SK-N-DZ (cell line): ENCODE data around the gene STN1.

Experiments used
- DNase-seq: peaks from one replicate; pipeline ENCODE4 v3.0.0-alpha.2; 2015; ENCODE audit warnings: low spot score

The STN1 gene

DNA sequence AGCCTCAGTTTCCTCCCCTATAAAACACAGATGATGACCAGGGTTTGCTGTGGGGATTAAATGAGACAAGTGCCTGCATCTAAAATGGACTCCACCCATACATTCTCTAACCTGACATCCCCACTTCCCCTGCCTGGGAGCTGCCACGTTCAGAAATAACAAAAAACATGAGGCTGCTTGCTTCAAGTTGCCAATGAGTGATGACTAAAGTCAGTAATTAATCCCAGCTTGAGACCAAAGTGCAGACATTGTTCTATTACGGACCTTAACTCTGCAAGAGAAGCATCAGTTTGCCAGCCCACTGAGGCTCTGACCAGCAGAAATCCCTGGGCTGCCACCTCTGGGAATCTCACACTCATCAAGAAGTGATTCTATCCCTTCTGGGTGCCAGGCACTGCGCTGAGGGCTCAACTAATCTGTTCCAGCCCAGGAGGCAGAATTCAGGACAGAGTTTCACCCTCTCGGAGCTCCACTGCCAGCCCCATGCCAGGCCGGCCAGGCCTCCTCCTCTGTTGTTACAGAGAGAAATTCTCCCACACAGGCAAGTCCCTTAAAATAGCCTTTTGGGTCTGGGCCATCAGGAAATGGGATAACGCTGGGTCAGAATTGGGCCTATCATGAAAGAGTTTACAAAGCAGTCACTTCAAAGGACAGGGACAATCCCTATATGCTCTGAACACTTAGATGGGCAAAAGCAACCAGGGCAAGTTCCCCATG, 74.0 kb downstream of the STN1 start:
- DNase-seq: no peak

DNA sequence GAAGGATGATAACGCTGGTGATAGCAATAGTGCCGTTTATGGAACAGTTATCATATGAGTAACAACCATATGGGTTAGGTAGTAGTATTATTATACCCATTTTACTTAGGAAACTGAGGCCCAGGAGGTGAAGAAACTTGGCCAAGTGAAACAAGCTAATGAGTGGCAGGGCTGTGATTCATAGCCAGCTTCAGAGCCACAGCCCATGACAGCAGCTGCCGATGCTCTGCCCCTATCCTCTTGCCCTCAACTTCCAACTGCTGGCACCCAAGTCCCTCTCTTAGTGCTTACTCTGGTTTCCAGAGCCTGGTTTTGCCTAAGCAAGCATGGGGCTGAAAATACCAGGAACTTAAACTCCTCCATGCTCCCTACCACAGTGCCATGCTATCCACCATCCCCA, 74.9 kb downstream of the STN1 start:
- no peak for DNase-seq

DNA sequence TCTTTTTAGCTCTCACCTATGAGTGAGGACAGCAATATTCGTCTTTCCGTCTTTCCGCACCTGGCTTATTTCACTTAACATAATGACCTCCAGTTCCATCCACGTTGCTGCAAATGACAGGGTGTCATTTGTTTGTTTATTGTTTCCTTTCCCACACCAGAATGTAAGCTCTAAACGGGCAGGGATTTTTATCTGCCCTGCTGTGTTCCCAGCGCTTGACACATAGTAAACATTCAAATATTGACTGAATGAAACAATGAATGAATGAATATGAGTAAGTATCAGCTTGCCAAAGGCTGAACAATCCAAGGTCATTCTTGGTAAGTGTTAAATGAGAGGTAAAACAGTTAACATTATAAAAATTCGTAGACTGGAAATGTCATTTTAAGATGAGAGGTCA, 75.4 kb downstream of the STN1 start:
- DNase-seq: no peak

DNA sequence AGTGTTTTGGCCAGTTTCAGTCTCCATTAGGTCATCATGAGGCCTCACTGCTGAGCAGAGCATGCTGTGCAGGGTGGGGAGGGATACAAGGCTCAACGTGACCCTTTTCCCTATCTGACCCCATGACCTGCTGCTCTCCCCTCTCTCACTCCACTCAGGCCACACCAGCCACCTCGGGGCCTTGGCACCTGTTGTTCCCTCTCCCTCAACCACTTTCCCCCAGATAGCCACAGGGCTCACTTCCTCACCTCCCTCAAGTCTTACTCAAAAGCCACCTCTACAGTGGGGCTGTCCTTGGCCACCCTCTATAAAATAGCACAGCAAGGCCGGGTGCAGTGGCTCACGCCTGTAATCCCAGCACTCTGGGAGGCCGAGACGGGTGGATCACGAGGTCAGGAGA, 76.5 kb downstream of the STN1 start:
- DNase-seq: no peak

DNA sequence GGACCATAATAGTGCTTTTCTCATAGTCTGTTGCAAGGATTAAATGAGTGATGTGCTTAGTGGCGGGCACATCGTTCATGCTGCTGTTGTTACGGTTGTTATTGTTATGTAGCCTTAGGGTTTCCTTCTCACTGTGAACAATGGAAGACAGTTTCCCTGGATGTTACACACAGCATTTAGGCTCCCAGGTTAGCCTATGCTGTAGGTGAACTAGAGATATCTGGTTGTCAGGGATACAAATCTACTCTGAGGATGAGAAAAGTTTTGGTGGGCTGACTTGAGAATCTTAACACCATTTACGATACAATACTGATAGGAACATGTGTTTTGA, 77.3 kb downstream of the STN1 start:
- DNase-seq: no peak

DNA sequence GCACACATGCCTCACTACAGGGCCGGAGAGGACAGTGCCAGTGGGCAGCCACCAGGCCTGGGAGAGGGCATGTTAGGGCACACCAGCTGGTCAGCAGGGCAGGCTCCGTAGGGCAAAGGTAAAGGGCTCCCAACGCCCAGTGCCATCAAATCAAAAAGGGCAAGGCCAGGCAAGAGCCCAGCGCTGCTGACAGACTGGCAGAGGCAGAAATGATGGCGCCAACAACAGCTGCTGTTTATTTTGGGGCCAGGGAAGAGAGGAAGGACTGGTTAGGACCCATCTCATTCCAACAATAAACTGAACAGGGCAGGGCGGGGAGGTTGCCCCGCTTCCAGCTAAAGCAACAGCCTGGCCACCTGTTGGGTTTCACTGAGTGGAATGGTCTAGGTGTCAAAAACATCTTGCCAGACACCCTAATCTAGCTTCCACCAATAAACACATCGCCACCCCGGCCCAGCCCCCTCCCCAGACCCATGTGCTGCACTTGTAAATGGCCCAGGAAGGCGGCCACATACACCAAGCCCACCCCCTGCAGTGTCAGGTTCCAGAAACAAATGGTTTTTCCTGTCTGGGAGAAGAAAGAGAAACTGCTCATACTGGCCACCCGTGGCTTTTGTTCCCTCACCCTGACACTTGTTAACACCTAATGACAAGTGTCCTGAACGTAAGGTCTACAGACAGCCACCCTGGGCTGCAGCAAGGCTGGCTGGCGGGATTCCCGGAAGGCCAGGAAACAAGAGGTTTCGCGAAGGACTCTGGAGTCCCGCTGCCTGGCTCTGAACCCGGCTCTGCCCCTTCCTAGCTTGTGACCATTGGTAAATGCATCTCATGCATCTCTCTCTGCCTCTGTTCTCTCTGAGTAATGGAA, 77.9 kb downstream of the STN1 start:
- DNase-seq: no peak

DNA sequence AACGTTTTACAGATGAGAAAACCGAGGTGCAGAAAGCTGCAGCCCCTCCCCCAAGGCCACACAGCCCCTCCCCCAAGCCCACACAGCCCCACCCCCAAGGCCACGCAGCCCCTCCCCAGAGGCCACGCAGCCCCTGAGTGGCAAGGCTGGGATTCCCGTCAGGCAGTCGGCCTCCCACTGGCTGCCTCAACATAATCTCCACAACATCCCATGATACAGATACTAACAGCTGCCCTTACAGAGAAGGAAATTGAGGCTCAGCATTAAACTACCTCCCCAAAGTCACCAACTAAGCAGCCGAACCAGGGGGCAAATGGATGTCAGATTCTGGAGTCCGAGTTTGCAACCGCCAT, 78.5 kb downstream of the STN1 start:
- no peak for DNase-seq

DNA sequence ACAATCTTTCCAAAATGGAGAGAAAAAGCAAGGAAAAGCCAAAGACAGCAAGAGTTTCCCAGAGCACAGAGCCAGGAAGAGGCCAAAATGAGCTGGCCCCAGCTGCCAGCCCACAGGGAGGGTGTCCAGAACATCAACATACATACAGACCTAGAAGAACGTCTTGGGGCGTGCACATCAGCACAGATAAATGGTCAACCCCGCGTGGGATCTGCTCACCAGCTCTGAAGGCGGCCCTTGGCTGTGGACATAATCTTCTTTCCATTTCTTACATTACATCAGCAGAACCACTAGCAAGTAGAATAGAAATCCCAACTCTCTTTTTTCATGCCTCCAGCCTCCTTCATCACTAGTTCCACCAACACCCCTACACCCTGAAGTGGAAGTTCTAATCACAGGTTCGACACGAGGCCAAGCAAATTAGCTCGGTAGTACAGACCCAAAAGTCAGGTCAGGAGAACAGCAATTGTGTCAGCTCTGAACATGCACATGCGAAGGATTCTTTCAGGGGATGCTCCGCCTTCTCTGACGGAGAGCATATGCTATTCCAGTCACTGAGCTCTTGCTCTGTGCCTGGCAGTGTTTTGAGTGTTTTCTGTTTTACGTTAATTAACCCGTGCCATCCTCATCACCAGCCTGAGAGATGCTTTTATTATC, 79.0 kb downstream of the STN1 start:
- DNase-seq: peak; percentile 21

DNA sequence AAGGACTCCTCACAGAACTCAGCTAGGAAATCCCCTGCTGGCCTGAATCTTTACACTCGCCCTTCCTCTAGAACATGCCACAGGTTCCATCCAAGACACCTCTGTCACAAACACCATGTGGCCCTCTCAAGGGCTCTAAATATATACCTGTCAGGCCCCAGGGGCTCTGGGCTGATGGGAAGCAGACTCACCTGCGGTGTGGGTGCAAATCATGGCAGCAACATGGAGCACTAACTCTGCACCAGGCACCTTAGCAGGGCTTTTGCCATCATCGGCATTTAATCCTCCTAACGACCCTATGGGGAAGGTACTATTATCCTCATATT, 80.0 kb downstream of the STN1 start:
- DNase-seq: no peak

DNA sequence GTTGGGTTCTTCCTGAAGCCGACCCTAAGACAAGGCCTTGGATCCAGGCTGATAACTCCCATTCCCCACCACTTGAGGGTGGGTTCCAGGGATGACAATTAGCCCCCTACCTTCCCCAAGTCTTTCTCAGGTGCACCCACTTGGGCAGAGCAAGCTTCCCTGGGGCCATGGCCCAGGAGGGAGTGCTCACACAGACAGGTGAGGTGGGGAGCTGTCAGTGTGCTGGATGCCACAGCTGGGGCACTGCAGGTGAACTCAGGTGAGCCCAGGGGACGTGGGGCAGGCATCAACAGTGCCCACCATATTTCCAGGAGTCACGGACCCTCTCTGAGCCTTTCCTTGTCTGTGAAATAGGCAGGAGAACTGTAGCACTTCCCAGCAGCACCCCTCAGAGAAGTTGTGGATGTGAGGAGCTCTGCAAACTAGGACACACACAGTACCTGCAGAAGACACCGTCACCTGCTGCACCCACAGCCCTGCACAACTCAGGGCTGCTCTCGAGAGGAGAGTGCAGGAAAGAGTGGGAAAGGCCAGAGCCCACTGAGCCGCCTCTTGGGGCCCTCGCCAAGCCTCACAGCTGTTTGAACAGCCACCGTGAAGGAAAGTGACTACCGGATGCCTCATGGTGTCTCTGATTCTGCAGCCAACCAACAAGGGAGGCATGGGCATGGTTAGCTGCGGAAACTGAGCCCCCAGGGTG, 80.5 kb downstream of the STN1 start:
- no peak for DNase-seq

DNA sequence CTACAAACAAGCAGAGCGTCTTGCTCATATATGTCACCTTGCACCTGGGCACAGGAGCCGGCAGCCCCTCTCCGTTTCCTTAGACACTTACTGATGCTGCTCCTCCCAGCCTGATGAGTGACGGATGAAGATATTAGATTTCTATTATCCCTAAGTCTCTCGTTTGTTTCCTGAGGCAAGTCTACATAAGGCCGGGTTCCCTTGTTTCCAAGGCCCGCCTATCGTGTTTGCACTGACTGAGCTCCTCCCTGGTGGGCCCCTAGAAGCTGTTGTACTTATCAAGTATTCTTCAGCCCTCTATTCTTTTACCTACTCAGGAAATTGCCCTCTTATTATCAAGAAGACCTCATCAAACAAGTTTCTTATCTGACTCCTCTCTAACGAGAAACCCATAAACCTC, 81.1 kb downstream of the STN1 start:
- DNase-seq: no peak

DNA sequence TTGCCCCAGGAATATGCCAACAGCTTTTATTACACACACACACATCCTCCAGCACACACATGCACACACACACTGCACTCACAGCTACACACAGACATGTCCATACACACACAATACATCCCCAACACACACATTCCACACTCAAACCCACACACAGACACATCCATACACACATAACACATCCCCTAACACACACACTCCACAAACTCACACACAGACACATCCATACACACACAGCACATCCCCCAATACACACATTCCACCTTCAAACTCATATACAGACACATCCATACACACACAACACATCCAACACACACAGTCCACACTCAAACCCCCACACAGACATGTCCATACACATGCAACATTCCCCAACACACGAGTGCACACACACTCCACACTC, 81.7 kb downstream of the STN1 start:
- no peak for DNase-seq

DNA sequence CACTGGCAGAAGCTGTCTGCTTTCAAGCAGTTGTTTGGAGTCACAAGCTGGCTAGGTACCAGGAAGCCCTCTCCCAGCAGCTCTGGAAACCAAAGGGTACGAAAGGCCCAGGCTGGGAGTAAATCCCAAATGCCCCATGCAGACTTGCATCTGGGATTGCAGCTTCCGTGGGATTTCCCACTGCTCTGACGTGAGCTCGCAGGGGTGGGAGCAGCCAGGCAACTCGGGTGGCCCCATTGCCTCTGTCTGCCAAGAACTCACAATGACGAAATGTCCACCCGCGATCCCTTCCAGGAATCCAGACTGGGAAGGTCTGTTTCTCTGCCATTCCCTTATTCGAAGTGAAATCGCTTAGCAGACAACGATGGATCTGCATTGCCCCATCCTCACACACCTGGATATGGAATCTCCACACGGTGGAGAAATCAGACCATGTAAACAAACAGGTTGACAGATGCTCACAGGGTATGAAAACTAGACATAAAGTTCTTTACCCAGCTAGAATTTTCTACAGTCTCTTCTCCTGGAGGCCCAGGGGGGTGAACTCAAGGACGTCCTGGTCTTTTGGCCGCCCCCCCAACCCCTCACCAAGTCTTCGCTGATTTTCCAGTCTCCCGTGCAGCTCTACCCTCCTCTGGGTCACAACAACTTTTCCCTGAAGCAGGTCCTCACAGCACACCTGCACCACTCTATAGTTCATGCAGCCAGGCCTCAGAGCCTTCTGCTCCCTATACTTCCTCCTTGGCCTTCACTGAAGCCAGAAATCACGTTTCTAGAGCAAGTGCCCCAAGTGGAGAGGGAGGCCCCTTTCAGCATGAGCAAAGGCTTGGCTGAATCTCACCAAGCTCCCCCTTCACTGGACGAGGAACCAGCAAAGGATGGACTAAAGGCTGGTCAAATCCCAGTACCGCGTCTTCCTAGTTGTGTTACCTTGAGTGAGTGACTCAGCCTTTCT, 82.6 kb downstream of the STN1 start:
- no peak for DNase-seq

DNA sequence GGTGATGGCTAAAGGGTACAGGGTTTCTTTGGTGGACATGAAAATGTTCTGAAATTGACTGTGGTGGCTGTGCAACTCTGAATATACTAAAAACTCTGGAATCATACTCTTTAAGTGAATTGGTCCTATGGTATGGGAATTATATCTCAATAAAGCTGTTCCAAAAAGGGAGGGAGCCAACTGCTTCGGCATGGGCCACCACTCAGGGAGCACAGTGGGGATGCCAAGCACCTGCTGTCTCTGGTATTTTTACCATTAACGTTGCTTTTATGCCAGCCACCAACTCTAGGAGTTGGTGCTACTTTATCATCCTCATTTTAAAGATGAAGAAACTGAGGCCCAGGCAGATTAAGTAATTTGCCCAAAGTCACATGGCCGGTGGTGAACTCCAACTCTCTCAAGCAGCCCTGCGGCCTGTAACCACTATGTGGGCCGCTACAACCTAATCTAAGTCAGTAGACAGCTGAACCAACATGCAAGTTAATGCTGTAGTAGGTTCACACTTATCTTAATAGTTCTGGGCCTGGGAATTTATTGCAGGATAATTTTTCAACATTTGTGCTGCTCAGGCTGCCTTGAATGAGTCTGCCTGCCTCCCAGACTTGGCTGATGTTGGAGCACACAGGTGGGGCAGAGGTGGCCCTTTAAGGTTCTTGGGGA, 83.4 kb downstream of the STN1 start:
- no peak for DNase-seq

DNA sequence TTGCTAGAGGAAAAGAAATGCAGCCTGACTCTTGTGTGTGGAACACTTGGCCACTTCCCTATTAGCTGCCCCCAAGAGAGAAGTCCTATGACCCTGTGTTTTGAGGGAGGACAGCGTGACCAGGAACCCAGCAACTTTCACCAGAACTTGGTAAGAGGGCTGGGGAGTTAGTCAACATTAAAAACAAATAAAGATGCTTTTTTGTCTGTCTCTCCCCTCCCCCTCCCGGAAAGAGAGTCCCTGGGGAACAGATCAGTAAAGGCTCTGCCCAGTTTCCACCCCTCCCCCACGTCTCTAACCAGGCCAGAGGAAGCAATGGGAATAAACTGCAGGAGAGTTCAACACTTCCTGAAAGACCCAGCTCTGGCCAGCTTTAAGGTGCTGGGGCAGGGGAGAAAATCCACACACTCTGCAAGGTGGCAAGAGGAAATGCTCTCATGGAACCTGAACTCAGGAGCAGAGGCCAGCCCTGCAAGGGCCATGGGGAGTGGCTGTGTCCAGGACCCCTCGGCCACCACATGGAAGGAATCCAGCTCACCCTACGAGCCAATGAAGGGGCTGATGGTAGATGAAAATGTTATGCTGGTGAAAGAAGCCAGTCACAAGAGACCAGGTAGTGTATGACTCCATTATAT, 84.1 kb downstream of the STN1 start:
- no peak for DNase-seq

DNA sequence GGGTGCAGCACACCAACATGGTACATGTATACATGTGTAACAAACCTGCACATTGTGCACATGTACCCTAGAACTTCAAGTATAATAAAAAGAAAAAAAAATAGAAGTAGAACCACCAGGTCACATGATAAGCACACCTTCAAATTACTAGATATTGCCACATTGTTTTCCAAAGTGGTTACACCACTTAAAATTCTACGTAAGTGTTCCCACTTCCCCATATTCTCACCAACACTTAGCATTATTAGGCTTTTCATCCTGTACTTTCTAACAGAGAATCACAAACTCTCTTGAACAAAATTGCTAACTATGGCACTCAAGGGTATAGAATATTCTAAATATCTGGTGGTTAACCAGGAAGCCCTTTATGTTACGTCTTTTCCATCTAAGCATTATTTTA, 85.2 kb downstream of the STN1 start:
- no peak for DNase-seq
